ENCODE data around the gene SLC25A41. TPM values are rescaled to one million over a fixed set of nuclear protein-coding genes. Genes with fewer than 3 reads are reported as not detected.

The SLC25A41 gene
- not detected for total RNA-seq

DNA sequence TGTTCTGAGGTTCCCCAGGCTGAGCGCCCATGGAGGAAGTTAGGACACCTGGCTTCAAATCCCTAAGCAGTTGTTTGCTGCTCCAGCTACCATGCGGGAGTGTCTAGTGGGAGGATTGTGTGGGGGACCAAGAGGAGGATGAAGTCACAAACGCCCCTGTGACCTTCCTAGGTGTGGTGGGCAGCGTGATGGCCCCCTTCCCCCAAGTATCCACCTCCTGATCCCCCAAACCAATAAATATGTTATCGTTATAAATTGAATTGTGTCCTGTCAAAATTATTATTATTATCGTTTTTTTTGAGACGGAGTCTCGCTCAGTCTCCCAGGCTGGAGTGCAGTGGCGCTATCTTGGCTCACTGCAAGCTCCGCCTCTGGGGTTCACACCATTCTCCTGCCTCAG, at the start of gene SLC25A41:
TSS of gene SLC25A41 (minus strand) at position 101 of the 400 bp plus-strand sequence. CDS start at position 31, 70 bp downstream.
- no peak for DNase-seq

DNA sequence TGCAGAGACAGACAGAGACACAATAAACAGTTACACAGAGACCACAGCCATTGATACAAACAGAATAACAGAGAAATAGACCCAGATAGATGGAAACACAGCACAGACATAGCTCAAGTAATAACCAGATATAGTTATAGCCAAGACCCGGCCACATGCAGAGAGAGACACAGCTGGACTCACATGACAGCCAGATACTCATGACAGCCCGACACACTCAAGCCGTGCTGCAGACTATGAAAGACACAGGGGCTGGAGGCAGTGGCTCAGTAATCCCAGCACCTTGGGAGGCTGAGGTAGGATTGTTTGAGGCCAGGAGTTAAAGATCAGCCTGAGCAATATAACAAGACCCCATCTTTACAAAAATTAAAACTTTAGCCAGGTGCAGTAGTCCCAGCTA, 49.7 kb upstream of the SLC25A41 start:
- no peak for DNase-seq

DNA sequence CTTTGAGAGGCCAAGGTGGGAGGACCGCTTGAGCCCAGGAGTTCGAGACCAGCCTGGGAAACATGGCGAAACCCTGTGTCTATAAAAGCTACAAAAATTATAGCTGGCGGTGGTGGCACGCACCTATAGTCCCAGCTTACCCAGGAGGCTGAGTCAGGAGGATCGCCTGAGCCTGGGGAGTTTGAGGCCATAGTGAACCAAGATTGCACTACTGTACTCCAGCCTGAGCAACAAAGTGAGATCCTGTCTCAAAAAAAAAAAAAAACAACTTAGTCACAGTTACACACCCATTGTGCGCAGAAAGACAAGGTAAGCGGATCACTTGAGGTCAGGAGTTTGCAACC, 48.8 kb upstream of the SLC25A41 start:
- DNase-seq = no peak

DNA sequence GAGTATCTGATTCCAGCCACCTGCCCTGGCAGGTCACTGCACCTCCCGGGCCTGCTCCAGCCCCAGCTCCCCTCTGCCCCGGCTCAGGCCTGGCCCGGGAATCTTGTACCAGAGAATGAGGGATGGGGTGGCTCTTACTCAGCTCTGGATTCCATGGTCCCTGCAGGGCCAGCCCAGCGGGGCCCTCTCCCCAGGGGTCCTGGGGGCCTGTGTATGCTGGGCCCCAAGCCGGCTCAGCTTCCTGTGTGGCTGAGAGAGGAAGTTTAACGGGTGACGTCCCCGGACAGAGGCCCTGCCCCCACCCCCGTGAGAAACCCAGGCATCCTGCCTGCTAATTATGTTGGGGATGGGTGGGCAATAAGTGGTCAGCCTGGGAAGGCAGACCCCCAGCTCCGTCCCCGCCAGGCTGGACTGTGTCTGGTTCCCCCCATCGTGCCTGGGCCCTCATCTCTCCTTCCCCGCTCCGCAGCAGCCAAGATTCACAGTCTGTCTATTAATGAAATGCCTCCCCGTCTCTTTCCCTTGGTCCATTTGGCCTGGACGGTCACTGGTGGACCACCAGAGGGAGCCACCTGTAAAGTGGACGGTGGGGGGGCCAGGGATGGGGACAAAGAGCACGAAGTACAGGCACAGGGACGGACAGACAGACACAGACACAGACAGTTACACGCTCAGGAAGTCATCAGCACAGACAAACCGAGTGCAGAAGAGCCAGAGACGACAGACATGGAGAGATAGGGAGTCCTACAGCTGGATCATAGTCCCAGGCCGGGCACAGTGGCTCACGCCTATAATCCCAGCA, 48.2 kb upstream of the SLC25A41 start, which contains the start of gene DENND1C:
TSS of gene DENND1C (minus strand) at position 247 of the 802 bp plus-strand sequence. CDS start at position 155, 92 bp downstream.
- DNase-seq = peak; percentile 43

DNA sequence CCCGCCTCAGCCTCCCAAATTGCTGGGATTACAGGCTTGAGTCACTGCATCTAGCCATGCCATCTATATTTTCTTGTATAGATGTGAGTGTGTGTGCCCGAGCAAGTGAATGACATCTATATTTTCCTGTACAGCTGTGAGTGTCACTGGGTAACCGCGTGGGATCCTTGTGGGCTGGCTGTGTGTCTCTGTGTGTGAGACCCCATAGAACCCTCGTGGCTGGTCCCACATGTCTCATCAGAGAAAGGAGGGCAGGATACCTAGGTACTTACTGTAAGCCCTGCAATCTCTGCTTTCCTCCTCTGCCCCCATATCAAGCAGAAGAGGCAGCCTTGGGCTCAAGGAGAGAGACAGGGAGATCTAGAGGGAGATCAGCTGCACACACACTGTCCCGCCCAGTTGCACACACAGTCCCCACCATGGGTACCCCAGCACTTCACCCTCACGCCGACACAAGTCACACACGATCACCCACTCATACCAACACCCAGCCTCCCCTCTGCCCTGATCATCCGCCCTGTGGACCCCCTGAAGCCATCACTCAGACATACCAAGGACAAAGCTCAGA, 47.4 kb upstream of the SLC25A41 start:
- no peak for DNase-seq

DNA sequence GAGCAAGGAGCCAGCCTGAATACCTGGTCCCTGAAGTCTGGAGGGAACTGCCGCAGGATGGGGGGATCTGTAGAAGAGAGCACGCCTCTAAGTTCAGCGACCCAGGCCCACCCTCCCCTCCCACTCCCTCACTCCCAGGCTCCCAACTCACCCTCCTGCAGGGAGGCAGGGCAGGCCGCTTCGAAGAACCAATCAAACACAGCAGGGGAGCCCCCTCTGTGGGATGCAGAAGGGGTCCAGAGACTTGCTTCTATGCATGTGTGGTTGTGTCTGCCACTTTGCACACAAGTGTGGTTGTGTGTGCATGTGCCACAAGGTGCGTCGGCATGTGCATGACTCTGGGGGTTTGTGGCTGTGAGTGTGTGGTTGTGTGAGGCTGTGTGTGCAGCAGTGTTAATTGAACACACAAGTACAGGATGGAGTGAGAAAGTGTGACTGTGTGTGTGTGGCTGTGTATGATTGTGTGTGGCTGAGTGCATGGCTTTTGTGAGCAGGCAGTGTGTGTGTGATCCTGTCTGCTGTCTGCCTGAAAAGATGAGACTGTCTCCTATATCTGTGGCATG, 46.4 kb upstream of the SLC25A41 start:
- DNase-seq = no peak

DNA sequence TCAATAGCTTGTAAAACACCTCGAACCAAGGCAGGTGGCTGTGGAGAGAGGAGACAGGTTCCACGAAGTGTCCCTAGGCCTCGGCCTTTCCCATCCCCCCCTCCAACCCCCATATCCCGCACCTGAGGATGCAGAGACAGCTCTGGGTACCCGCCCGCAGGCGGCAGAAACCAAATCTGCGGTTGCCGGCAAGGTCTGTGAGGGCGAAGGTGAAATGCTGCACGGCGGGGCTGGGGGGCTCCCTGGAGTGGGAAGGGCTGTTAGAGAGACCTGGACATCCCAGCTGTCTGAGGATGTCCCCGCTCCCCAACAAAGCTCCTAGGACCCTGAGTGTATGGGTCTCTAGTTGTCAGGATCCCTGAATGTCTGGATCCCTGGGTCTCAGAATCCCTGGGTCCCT, 45.3 kb upstream of the SLC25A41 start:
- DNase-seq = no peak

DNA sequence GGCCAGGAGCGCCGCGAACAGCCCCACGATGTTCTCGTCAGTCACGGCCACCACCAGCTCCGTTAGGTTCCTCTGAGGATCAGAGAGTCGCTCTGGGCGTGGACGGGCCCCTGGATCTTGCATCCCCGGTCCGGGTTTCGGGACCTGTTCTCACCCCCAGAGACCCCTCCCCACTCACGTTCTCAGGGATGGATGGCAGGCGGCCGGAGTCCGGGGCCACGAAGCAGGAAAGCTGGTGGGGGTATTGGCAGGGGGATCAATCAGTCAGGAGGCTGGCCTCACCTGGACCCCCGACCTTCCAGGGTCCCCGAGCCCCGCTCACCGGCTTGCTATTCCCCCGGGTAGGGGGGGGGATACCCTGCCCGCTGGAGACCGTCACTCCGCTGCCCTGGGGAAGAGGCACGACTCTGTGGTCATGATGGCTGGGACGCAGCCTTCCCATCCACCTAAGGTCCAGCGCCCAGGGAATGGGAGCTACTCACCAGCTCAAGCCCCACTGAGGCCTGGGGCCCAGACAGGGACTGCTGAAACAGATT, 43.4 kb upstream of the SLC25A41 start:
- no peak for DNase-seq

DNA sequence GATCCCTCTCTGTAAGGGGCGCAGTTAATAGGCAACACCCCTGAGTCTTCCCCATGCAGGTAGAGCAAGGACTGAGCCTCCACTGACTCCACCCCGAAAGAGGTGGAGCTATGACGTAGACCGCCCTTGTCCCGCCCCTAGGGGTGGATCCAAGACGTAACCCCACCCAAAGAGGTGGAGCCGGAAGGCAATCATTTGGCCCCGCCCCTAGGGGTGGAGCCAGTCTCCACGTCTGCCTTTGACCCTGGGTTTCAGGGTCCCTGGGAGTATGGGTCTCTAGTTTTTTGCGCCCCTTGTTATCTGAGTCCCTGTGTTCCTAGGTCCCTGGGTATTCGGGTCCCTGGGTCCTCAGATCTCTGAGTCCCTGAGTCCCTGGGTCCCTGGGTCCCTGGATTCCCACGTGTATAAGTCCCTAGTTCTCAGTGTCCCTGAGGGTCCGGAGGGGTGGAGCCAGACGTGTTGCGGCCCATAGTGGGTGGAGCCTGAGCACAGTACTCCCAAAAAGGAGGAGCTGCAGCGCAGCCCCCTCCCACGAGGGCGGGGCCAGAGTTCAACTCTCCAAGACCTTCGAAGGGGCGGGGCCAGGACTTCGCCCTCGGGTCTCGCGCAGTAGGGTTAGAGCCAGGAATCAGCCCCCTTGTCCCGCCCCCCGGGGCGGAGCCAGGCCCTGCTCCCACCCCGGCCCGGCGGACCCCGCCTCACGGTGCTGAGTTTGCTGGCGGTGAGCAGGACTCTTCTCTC, 42.8 kb upstream of the SLC25A41 start:
- peak; percentile 57 for DNase-seq

DNA sequence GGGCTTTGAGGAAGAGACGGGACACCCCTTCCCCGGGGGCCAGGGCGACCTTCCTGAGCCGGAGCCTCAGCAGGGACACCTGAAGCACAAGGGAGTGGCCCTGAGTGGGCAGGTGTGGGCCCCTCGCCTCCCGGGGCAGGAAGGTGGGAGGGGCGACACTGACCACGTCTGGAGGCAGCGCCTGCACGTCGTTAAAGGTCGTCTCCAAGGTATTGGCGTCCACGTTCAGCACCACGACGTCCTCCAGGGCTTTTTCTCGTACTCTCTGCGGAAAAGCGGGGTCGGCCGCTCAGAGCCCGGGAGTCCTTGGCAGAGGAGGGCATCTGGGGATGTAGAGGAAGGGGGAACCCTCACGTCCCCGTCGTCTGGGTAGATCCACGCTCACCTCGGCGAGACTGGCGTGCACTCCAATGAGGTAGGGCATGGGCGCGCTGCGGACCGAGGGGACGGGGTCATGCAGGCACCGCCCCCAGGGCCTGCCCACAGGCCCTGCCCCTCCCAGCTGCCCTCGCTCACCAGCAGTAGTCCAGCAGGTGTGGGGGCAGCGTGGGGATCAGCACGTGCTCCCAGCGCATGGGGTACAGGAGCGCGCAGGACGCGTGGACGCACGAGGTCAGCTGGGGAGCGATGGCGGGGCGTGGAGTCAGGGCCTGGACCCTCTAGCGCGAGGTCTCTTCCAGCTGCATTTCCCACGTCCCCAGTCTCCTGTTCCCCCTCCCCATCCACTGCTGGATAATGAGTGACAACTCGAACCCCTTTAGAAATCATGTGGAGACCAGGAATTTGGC, 42.0 kb upstream of the SLC25A41 start:
- DNase-seq = no peak

DNA sequence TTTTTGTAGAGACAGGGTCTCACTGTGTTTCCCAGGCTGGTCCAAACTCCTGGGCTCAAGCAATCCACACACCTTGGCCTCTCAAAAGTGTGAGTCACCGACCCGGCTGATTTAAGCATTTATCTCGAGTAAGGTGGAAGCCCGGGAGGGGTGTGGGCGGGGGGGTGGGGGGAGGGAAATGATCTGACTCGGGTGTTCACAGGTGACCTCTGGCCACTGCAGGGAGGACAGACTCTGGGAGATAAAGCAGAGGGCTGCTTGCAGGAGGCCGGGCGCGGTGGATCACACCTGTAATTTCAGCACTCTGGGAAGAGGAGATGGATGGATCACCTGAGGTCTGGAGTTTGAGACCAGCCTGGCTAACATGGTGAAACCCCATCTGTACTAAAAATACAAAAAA, 40.1 kb upstream of the SLC25A41 start:
- DNase-seq = no peak

DNA sequence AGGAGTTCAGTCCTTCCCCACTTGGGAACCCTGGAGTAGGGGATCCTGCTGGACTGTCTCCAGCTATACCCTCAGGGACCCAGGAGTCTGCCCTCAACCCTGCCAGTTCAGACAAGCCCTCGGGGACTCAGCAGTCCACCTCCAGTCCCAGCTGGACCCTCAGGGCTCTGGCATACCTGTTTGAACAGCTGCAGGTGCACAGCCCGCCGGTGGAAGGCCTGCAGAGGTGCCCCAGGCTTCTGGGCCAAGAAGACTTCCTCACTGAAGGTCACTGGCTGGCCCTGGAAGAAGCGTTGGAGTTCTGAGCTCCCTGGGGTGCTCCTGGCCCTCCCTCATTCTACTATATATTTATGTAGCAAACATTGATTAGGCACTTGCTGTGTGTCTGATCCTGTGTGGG, 39.1 kb upstream of the SLC25A41 start:
- no peak for DNase-seq

DNA sequence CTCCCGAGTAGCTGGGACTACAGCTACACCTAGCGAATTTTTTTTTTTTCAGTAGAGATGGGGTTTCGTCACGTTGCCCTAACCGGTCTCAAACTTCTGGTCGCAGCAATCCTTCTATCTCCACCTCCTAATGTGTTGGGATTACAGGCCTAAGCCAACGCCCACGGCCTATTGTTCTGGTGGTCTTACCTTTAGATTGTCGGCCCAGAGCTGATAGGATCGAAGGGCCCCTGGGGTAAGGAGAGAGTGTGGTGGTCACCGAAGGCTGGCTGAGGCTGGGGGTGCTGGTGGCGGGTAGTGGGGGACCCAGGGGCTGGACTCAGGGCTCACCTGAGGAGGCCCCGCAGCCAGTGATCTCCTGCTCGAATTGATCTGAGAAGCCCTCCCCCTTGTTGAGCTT, 37.5 kb upstream of the SLC25A41 start:
- no peak for DNase-seq

DNA sequence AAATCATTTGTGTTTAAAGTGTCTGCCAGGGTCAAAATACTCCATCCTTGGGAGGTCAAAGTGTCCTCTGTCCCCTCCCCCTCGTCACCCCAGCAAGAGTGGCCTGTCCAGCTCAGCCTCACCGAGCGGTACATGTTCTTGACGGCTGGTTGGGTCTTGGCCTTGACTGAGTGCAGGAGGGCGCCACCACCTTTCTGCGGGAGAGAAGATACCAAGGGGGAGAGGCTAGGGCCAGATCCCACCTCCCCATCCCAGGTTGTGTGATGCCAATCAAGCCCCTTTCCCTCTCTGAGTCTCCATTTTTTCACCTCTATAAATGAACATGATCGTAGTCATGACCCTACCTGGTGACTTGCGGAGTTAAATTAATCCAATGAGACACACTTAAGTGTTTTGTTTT, 36.6 kb upstream of the SLC25A41 start:
- no peak for DNase-seq

DNA sequence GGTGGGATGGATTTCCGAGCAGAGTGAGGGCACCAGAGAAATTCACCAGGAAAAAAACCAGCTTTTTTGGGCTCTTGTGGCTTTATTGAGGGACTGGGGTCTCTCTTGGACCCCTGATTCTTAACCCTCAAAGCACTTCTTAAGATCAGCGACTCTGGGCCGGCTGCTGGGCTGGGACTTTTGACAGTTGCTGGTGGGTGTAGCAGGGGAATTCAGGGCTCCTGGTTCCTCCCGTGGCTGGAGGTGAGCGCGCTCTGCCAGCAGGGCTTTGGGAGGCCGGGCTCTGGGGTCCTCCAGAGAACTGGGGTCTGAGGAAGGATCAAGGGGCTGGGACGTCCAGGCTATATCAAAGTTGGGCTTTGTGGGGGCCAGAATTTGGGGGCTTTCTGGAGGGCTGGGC, 33.8 kb upstream of the SLC25A41 start:
- DNase-seq = no peak

DNA sequence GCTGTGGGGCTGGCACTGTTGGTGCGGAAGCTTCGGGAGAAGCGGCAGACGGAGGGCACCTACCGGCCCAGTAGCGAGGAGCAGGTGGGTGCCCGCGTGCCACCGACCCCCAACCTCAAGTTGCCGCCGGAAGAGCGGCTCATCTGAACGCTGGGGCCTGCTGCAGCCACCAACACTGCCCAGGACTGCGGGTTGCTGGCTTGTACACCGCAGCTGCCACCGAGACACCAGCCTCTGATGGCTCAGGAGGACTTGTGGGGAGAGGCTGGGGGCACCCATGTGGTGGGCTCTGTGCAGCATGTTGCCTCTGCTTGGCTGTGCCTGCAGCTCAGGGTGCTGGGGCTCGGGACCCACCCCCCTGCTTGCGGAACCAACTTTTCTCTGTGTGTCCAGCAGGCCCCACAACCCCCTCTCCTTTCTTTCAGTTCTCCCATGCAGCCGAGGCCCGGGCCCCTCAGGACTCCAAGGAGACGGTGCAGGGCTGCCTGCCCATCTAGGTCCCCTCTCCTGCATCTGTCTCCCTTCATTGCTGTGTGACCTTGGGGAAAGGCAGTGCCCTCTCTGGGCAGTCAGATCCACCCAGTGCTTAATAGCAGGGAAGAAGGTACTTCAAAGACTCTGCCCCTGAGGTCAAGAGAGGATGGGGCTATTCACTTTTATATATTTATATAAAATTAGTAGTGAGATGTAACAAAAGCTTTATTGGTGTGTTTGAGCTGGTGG, 33.1 kb upstream of the SLC25A41 start:
- no peak for DNase-seq

DNA sequence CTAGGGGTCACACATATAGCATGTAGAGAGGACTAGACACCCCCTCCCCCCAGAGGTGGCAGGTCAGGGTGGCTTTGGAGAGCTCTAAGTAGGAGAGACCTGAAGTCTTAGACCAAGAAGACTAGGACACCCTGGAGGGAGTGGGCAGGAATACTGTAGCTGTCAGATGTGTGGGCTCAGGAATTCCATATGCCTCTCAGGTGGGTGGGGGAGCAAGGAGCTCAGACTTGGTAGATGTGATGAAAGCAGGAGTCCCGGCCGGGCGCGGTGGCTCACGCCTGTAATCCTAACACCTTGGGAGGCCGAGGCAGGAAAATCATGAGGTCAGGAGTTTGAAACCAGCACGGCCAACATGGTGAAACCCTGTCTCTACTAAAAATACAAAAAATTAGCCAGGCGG, 32.1 kb upstream of the SLC25A41 start:
- no peak for DNase-seq

DNA sequence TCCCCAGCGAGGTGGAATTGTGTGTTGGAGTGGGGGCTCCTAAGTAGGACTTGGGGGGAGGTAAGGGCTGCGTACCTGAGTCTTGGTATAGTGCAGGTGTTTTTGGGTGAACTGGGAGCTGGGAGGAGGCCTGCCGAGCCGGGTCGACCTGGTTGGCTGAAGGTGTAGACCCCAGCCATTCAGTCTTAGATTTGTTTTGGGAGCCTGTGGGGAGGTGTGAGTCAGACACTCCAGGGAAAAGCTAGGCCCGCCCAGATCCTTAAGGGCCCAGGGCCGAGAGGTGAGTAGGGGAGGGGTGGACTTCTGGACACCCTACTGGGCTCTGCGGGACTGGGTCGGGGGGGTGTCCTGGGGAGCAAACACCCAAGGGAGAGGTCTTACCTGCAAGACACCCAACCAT, 31.4 kb upstream of the SLC25A41 start:
- no peak for DNase-seq

DNA sequence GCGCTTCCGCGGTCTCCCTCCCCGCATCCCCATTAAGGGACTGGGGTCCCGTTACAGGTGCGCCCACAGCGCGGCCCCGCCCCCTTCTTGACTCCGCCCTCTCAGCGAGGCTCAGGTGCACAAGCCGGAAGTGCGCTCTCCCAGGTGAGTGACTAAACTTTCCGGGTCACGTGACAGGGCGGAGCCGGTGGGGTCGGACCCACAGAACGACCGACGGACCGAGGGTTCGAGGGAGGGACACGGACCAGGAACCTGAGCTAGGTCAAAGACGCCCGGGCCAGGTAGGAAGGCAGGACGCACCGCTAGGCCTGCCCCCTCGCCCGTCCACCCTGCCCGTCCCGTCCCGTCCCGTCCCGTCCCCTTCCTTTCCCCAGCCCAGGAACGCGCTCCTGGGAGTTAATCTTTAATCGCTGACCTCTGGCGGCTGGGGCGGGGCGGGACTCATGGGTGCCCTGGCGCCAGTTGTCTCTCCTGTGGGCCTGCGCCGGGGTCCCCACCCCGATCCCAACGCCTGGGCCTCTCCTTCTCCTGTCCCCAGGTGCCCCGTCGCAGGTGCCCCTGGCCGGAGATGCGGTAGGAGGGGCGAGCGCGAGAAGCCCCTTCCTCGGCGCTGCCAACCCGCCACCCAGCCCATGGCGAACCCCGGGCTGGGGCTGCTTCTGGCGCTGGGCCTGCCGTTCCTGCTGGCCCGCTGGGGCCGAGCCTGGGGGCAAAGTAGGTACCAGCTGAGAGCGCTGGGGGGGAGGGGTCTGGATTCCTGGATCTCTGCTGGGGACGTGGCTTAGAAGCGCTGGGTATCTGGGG, 30.7 kb upstream of the SLC25A41 start, which contains the start of gene CRB3:
TSS of gene CRB3 (plus strand) at position 202 of the 804 bp plus-strand sequence. CDS start at position 633, 431 bp downstream.
- peak; percentile 36 for DNase-seq

DNA sequence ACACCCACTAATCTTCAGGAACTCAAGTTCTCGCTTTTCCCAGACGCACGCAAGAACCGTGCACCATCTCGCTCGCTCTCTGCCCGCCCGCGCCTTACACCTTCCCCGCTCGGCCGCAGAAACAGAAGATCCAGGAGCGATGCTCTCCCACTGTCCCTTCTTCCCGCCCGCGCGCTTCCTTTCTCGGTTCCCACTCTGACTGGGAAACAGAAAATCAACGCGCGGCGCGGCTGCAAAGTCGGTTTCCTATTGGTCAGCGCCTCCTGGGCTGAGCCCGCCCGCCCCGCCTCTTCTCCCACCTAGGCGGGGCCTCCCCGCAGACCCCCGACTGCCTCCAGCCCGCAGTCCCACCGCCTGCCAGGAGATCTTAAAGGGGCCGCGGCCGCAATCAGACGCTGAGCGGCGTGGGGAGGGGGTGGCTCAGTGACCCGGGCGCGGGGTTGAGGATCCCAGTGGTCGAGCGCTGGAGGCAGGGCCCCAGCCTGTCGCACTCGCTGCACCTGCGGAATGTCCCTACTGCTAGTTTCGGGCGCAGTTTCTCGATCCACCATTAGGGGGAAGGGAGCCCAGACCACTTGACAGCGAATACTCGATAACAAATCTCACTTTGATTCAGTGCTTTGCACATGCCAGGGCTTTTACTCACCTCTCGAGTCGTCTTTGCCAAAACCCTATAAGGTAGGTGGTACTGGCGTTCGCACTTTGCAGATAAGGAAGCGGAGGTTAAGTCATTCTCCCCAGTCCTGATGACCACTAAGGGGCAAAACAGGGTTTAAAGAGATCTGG, 26.7 kb upstream of the SLC25A41 start:
- peak; percentile 95 for DNase-seq
